ENCODE measurements around the gene TIMM10B. TPM values are rescaled to one million over a fixed set of nuclear protein-coding genes. Genes with fewer than 3 reads are reported as not detected.

TIMM10B gene
- total and polyA plus RNA-seq, 2 of the 13 experiments (the other 11 are each of a cell fraction or from before 2014, with no cell fraction given), result 34.9 to 39.5 TPM

- TF ChIP-seq AKNA (CRISPR knock-in tag; IDR thresholded peaks at IDR 0.05; ENCODE audit: borderline replicate concordance) (no peak), TRAFD1 (CRISPR knock-in tag; IDR thresholded peaks at IDR 0.05; ENCODE audit: borderline replicate concordance) (peak; percentile 72; the same call in 1 of the 2 replicates), RFXANK (CRISPR knock-in tag; IDR thresholded peaks at IDR 0.05) (no peak), PBX2 (CRISPR knock-in tag; IDR thresholded peaks at IDR 0.05) (no peak), ZBTB38 (CRISPR knock-in tag; IDR thresholded peaks at IDR 0.05) (0 out of 2 replicates have a peak, but pooled peaks have one; percentile 71), BORCS8-MEF2B (CRISPR knock-in tag; IDR thresholded peaks at IDR 0.05) (no peak; the same call in 1 of the 2 replicates), ZBTB44 (CRISPR knock-in tag; IDR thresholded peaks at IDR 0.05) (peak; percentile 33; the same call in 1 of the 2 replicates), ZNF597 (CRISPR knock-in tag; IDR thresholded peaks at IDR 0.05) (no peak), THRA (CRISPR knock-in tag; IDR thresholded peaks at IDR 0.05; ENCODE audit: borderline replicate concordance) (no peak), GATA4 (IDR thresholded peaks at IDR 0.05; ENCODE audit: borderline replicate concordance, low read depth) (0 out of 2 replicates have a peak, but pooled peaks have one; percentile 24), ZBTB42 (CRISPR knock-in tag; IDR thresholded peaks at IDR 0.05) (no peak), KLF16 (CRISPR knock-in tag; IDR thresholded peaks at IDR 0.05) (peak in 1 of 2 experiments; percentile 87; a peak in 1 of 4 replicates), MXI1 (IDR thresholded peaks at IDR 0.05; ENCODE audit: borderline replicate concordance, low read depth, low read length) (peak; percentile 81; the same call in 1 of the 3 replicates)
Observed at GRCh38 chr11:6481012-6481923, at the start of gene TIMM10B, which contains the start of gene ARFIP2 (continued).
